CD4-positive, alpha-beta T cell (primary cell): ENCODE data around the gene BATF. TPM values are rescaled to one million over a fixed set of nuclear protein-coding genes. Genes with fewer than 3 reads are reported as not detected.

Experiments
- ATAC-seq: fragments of 200-7000 bp; cut with Tn5 transposase; one replicate; pipeline ENCODE4 v1.10.0; 2022; ENCODE audit warnings: mild to moderate bottlenecking; ENCODE audit not compliant: poor library complexity
- CTCF ChIA-PET: fragments of 350-600 bp; sonication (Branson Sonifier 250); formaldehyde crosslinking; loops from one replicate; lab custom pipeline; 2021; ENCODE audit warnings: antibody characterized with exemption, inconsistent platforms; lab: Charles Lee
- POLR2A ChIA-PET: fragments of 350-600 bp; sonication (Branson Sonifier 250); formaldehyde crosslinking; loops from one replicate; lab custom pipeline; 2021; ENCODE audit warnings: antibody characterized with exemption, inconsistent platforms; lab: Charles Lee
- DNase-seq, 14 experiments: peaks; one replicate each; pipeline ENCODE4 v3.0.0-alpha.2; 2013 to 2020; ENCODE audit warnings: mixed read lengths in 2 of 14
- H3K27ac ChIP-seq, 2 donors: one replicate each; pipeline versions ENCODE4 v1.5.1 to v1.7.0; 2013; ENCODE audit warnings: low read length in 2 of 2, low read depth in 1 of 2, mild to moderate bottlenecking in 1 of 2
- H3K27me3 ChIP-seq, 2 experiments: 1 replicate in 1 of 2; 2 replicates in 1 of 2; pipeline versions ENCODE4 v1.6.1 to v1.7.0; 2013; ENCODE audit warnings: low read length in 2 of 2, control low read depth in 1 of 2, mild to moderate bottlenecking in 1 of 2, moderate library complexity in 1 of 2; ENCODE audit not compliant: insufficient read depth in 2 of 2, control insufficient read depth in 1 of 2
- H3K36me3 ChIP-seq: one replicate; pipeline ENCODE4 v1.6.1; 2013; ENCODE audit warnings: low read length, control low read depth; ENCODE audit not compliant: insufficient read depth
- H3K4me1 ChIP-seq: one replicate; pipeline ENCODE4 v1.6.1; 2013; ENCODE audit warnings: low read length, control low read depth; ENCODE audit not compliant: insufficient read depth
- H3K4me3 ChIP-seq: one replicate; pipeline ENCODE4 v1.5.1; 2013; ENCODE audit warnings: mild to moderate bottlenecking, low read length, moderate library complexity
- H3K9me3 ChIP-seq, 2 experiments: 1 replicate in 1 of 2; 2 replicates in 1 of 2; pipeline versions ENCODE4 v1.6.1 to v1.7.0; 2013; ENCODE audit warnings: low read length in 2 of 2, mild to moderate bottlenecking in 2 of 2, control low read depth in 1 of 2, moderate library complexity in 1 of 2; ENCODE audit not compliant: control insufficient read depth in 1 of 2, insufficient read depth in 1 of 2
- H3K27ac Mint-ChIP-seq: one replicate; pipeline ENCODE4 v1.8.0; 2020; ENCODE audit warnings: mixed read lengths
- H3K27me3 Mint-ChIP-seq: one replicate; pipeline ENCODE4 v1.8.0; 2021; ENCODE audit warnings: mixed read lengths
- H3K36me3 Mint-ChIP-seq: one replicate; pipeline ENCODE4 v1.8.0; 2021; ENCODE audit warnings: low read depth, mixed read lengths
- H3K4me1 Mint-ChIP-seq: one replicate; pipeline ENCODE4 v1.8.0; 2021; ENCODE audit warnings: low read depth, mixed read lengths
- H3K4me3 Mint-ChIP-seq: one replicate; pipeline ENCODE4 v1.8.0; 2020; ENCODE audit warnings: mild to moderate bottlenecking, mixed read lengths
- H3K9me3 Mint-ChIP-seq: one replicate; pipeline ENCODE4 v1.8.0; 2020; ENCODE audit warnings: mixed read lengths
- CTCF ChIP-seq: fragments of 200-600 bp; IDR thresholded peaks from one replicate; pipeline ENCODE4 v1.8.0; 2022; ENCODE audit warnings: antibody characterized with exemption, mild to moderate bottlenecking
- intact Hi-C, 2 experiments: fragments of 100-400 bp; cut with DNase I in 1 of 2; cut with micrococcal nuclease in 1 of 2; formaldehyde crosslinking; loops; one replicate each; pipeline versions ENCODE4 v1.15.1 to v1.9.0; 2023 to 2025; cut with DNase I, micrococcal nuclease
- total RNA-seq, 174 experiments: library from RNA in 2 of 174; stranded (reverse) in 2 of 174; gene quantifications; one replicate each; pipeline ENCODE4 v1.2.3 and lab custom pipeline; 2021 to 2026

BATF gene
- total RNA-seq, 2 experiments from 2014 or later = 6.7 to 7.8 TPM

- CTCF ChIA-PET = no interaction called here
- H3K36me3 ChIP-seq = no peaks in the 10 kb centered on the region
- intact Hi-C loops = no loop called here
- Mint-ChIP-seq H3K9me3 (no peaks in the 10 kb centered on the region), H3K27ac (no peak overlapping the region), H3K4me3 (no peak overlapping the region), H3K4me1 (no peaks in the 10 kb centered on the region), H3K36me3 (no peaks in the 10 kb centered on the region), H3K27me3 (no peaks in the 10 kb centered on the region)
- no peak overlapping the region for H3K4me3 ChIP-seq
- peaks cover 0 to 3% of the 10 kb centered on the region in 2 experiments for H3K9me3 ChIP-seq
- TF ChIP-seq CTCF = no peak
- H3K27me3 ChIP-seq = no peaks in the 10 kb centered on the region
- ATAC-seq (no peak), DNase-seq (no peak)
- no peaks in the 10 kb centered on the region for H3K4me1 ChIP-seq
- POLR2A ChIA-PET = no interaction called here
- H3K27ac ChIP-seq = no peak overlapping the region
These were observed 73.0 kb downstream of the BATF start for GRCh38 chr14:75595226-75595625.

Other genes with a start within 250 kb of the BATF start
- 1,000 to 10,000 TPM; 1,565 to 1,685 TPM for gene FOS, start 243.6 kb upstream of the BATF start, total RNA-seq
- 1 to 10 TPM; 1.1 to 1.2 TPM for gene JDP2, start 94.4 kb upstream of the BATF start, total RNA-seq
- 1 to 10 TPM in 1 of 2 experiments, under 1 TPM in 1; 0.71 to 2.3 TPM for gene FLVCR2, start 56.2 kb downstream of the BATF start, total RNA-seq
- 1 to 10 TPM; 5.7 to 5.8 TPM for gene ERG28, start 138.4 kb downstream of the BATF start, total RNA-seq
- gene TTLL5, start 138.8 kb downstream of the BATF start, total RNA-seq = 10 to 100 TPM; 19.8 to 26.4 TPM